Mesenchymal stem cell (in vitro differentiated cells and primary cell): ENCODE data around the gene AKIRIN2.
A peak's percentile ranks its signal among the peaks of the same experiment; 100 is the strongest.
"Not testable (repeated sequence)": the region's sequence is repeated elsewhere in the genome, so short reads cannot be mapped to it uniquely, and the experiment has no call there.

Experiments
- DNase-seq: peaks from one replicate; pipeline ENCODE4 v3.0.0-alpha.2; 2013
- H2AFZ ChIP-seq: one replicate; pipeline ENCODE4 v1.6.1; 2013; ENCODE audit warnings: low read depth, mild to moderate bottlenecking, control low read depth, inconsistent platforms, low read length, moderate library complexity
- H2AK5ac ChIP-seq: 2 replicates; pipeline ENCODE4 v1.6.1; 2013; ENCODE audit warnings: low read length, moderate library complexity, mild to moderate bottlenecking, inconsistent platforms; ENCODE audit not compliant: severe bottlenecking
- H2BK120ac ChIP-seq: one replicate; pipeline ENCODE4 v1.6.1; 2013; ENCODE audit warnings: low read depth, mild to moderate bottlenecking, inconsistent platforms, low read length, moderate library complexity
- H2BK12ac ChIP-seq, 2 experiments: one replicate each; pipeline ENCODE4 v1.6.1; 2013; ENCODE audit warnings: inconsistent platforms in 2 of 2, low read length in 2 of 2, mild to moderate bottlenecking in 2 of 2, moderate library complexity in 2 of 2, control low read depth in 1 of 2
- H2BK15ac ChIP-seq: one replicate; pipeline ENCODE4 v1.6.1; 2013; ENCODE audit warnings: mild to moderate bottlenecking, low read depth, inconsistent platforms; ENCODE audit not compliant: poor library complexity, severe bottlenecking
- H2BK5ac ChIP-seq: 2 replicates; pipeline ENCODE4 v1.6.1; 2013; ENCODE audit warnings: low read depth, mild to moderate bottlenecking, low read length, control low read depth, inconsistent platforms; ENCODE audit not compliant: poor library complexity, severe bottlenecking
- H3K14ac ChIP-seq, 2 experiments: one replicate each; pipeline ENCODE4 v1.6.1; 2013; ENCODE audit warnings: inconsistent platforms in 2 of 2, low read length in 2 of 2, control low read depth in 1 of 2, mild to moderate bottlenecking in 1 of 2, moderate library complexity in 1 of 2
- H3K18ac ChIP-seq, 2 experiments: one replicate each; pipeline ENCODE4 v1.6.1; 2013; ENCODE audit warnings: inconsistent platforms in 2 of 2, low read length in 2 of 2, control low read depth in 1 of 2, low read depth in 1 of 2, mild to moderate bottlenecking in 1 of 2
- H3K23ac ChIP-seq, 2 experiments: one replicate each; pipeline ENCODE4 v1.6.1; 2013; ENCODE audit warnings: inconsistent platforms in 2 of 2, low read length in 2 of 2, mild to moderate bottlenecking in 2 of 2, moderate library complexity in 2 of 2, control low read depth in 1 of 2
- H3K27ac ChIP-seq: 2 replicates; pipeline ENCODE4 v1.5.1; 2013; ENCODE audit warnings: mild to moderate bottlenecking, moderate library complexity, low read length, control low read depth, inconsistent platforms; ENCODE audit not compliant: poor library complexity, severe bottlenecking
- H3K27me3 ChIP-seq, 2 experiments: 2 replicates each; pipeline versions ENCODE4 v1.6.1 to v1.7.0; 2013; ENCODE audit warnings: low read length in 2 of 2, mild to moderate bottlenecking in 2 of 2, moderate library complexity in 2 of 2, control low read depth in 1 of 2, inconsistent platforms in 1 of 2; ENCODE audit not compliant: control insufficient read depth in 1 of 2, insufficient read depth in 1 of 2
- H3K36me3 ChIP-seq, 2 experiments: 2 replicates each; pipeline versions ENCODE4 v1.6.1 to v1.7.0; 2013; ENCODE audit warnings: low read length in 2 of 2, control low read depth in 1 of 2, inconsistent platforms in 1 of 2, low read depth in 1 of 2, mild to moderate bottlenecking in 1 of 2; ENCODE audit not compliant: insufficient read depth in 2 of 2, control insufficient read depth in 1 of 2
- H3K4ac ChIP-seq, 2 experiments: one replicate each; pipeline ENCODE4 v1.6.1; 2013; ENCODE audit warnings: inconsistent platforms in 2 of 2, low read length in 2 of 2, mild to moderate bottlenecking in 2 of 2, moderate library complexity in 2 of 2, control low read depth in 1 of 2, low read depth in 1 of 2
- H3K4me1 ChIP-seq: 2 replicates; pipeline ENCODE4 v1.6.1; 2013; ENCODE audit warnings: low read depth, low read length, control low read depth; ENCODE audit not compliant: control insufficient read depth, insufficient read depth
- H3K4me2 ChIP-seq: 2 replicates; pipeline ENCODE4 v1.6.1; 2013; ENCODE audit warnings: low read length, mild to moderate bottlenecking, inconsistent platforms; ENCODE audit not compliant: poor library complexity, severe bottlenecking
- H3K4me3 ChIP-seq, 2 experiments: 2 replicates each; pipeline versions ENCODE4 v1.5.1 to v1.7.0; 2013; ENCODE audit warnings: low read length in 2 of 2, mild to moderate bottlenecking in 2 of 2, control low read depth in 1 of 2, low read depth in 1 of 2; ENCODE audit not compliant: insufficient read depth in 1 of 2
- H3K79me1 ChIP-seq: replicated peaks from 2 replicates; pipeline ENCODE4 v1.6.1; 2013; ENCODE audit warnings: mild to moderate bottlenecking, control low read depth, low read length, inconsistent platforms; ENCODE audit not compliant: poor library complexity, severe bottlenecking
- H3K9ac ChIP-seq: 2 replicates; pipeline ENCODE4 v1.7.0; 2013; ENCODE audit warnings: mild to moderate bottlenecking, low read length, moderate library complexity
- H3K9me3 ChIP-seq: 2 replicates; pipeline ENCODE4 v1.7.0; 2013; ENCODE audit warnings: mild to moderate bottlenecking, low read length; ENCODE audit not compliant: control insufficient read depth
- H4K8ac ChIP-seq: one replicate; pipeline ENCODE4 v1.6.1; 2013; ENCODE audit warnings: inconsistent platforms, mild to moderate bottlenecking, low read length, moderate library complexity
- H4K91ac ChIP-seq: one replicate; pipeline ENCODE4 v1.6.1; 2013; ENCODE audit warnings: mild to moderate bottlenecking, low read length, inconsistent platforms
- WGBS: methylation state at CpG from one replicate; pipeline ENCODE4 v1.1.7; 2013; ENCODE audit warnings: mixed read lengths; 5-methylcytosine and 5-hydroxymethylcytosine counted together

AKIRIN2 gene

GRCh38 chr6:87705070-87705691, 3.1 kb upstream of the AKIRIN2 start:
- no peak overlapping the region for H3K23ac ChIP-seq
- peak overlapping the region; percentile 87 for H3K27ac ChIP-seq
- no peak overlapping the region for H2AFZ ChIP-seq
- H3K18ac ChIP-seq, result peak overlapping the region in 1 of 2 experiments; percentile 40
- no peak overlapping the region for H3K4ac ChIP-seq
- H3K79me1 ChIP-seq, result no peaks in the 10 kb centered on the region
- H2BK5ac ChIP-seq, result peak overlapping the region; percentile 57
- H3K14ac ChIP-seq, result no peak overlapping the region
- H2BK12ac ChIP-seq, result no peak overlapping the region
- peak; percentile 39 for DNase-seq
- no peak overlapping the region for H2AK5ac ChIP-seq
- H3K4me3 ChIP-seq, result no peak overlapping the region
- H3K4me2 ChIP-seq, result no peak overlapping the region
- 82% methylated on average over 4 of the region's 4 CpGs for WGBS
- H3K4me1 ChIP-seq, result peaks cover 6% of the 10 kb centered on the region
- H3K27me3 ChIP-seq, result no peaks in the 10 kb centered on the region
- H2BK120ac ChIP-seq, result no peak overlapping the region
- no peaks in the 10 kb centered on the region for H3K36me3 ChIP-seq
- H3K9ac ChIP-seq, result no peak overlapping the region
- H3K9me3 ChIP-seq, result no peaks in the 10 kb centered on the region
- H2BK15ac ChIP-seq, result no peak overlapping the region
- H4K8ac ChIP-seq, result no peak overlapping the region
- H4K91ac ChIP-seq, result no peak overlapping the region

- H3K4me3 ChIP-seq, result peak overlapping the region in 1 of 2 experiments; percentile 94
- H4K8ac ChIP-seq, H3K9me3 ChIP-seq, H3K36me3 ChIP-seq, H2BK5ac ChIP-seq, H2BK12ac ChIP-seq, DNase-seq, H2BK15ac ChIP-seq, H3K23ac ChIP-seq, H2BK120ac ChIP-seq, H3K18ac ChIP-seq, H3K14ac ChIP-seq, H2AFZ ChIP-seq, H3K27me3 ChIP-seq, H4K91ac ChIP-seq, H3K4ac ChIP-seq, H2AK5ac ChIP-seq, H3K79me1 ChIP-seq, H3K4me1 ChIP-seq: not testable (repeated sequence)
- peak overlapping the region; percentile 83 for H3K27ac ChIP-seq
- peak overlapping the region; percentile 99 for H3K9ac ChIP-seq
- peak overlapping the region; percentile 77 for H3K4me2 ChIP-seq
- 87% methylated on average over 18 of the region's 19 CpGs for WGBS
Measured at GRCh38 chr6:87703039-87703438, 1.0 kb upstream of the AKIRIN2 start.

GRCh38 chr6:87702589-87702945, 534 bp upstream of the AKIRIN2 start:
- 3% methylated on average over 4 of the region's 7 CpGs for WGBS

DNA sequence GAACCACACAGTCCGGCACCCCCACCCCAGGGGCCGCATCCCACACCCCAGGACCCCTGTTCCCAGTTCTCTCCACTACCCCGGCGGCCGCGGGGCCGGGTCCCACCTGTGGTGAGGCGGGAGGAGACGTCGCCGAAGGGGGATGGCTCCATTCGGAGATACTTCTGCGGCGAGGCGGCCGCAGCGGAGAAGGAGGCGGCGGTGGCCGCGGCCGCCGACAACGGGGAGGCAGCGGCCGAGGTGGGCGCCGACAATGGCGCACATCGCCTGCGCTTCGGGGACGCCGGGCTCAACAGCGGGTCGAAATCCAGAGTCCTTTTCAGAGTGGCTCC, 723 bp downstream of the AKIRIN2 start:
- H2BK15ac ChIP-seq, result peak overlapping the region; percentile 86
- H2BK5ac ChIP-seq, result peak overlapping the region; percentile 71
- no peaks in the 10 kb centered on the region for H3K36me3 ChIP-seq
- H3K4ac ChIP-seq, result peak overlapping the region; percentile 79 to 93
- peak overlapping the region; percentile 77 for H4K91ac ChIP-seq
- H3K18ac ChIP-seq, result peak overlapping the region; percentile 98 to 99
- H4K8ac ChIP-seq, result peak overlapping the region; percentile 58
- H3K4me3 ChIP-seq, result peak overlapping the region; percentile 79 to 94
- H3K9ac ChIP-seq, result peak overlapping the region; percentile 99
- H3K79me1 ChIP-seq, result no peaks in the 10 kb centered on the region
- no peak overlapping the region for H2AK5ac ChIP-seq
- peak overlapping the region; percentile 78 for H3K4me2 ChIP-seq
- H3K27ac ChIP-seq, result peak overlapping the region; percentile 80
- WGBS, result under 1% methylated on average over 34 of the region's 36 CpGs
- H3K9me3 ChIP-seq, result no peaks in the 10 kb centered on the region
- H3K14ac ChIP-seq, result peak overlapping the region; percentile 96 to 99
- no peak for DNase-seq
- peak overlapping the region; percentile 23 for H2AFZ ChIP-seq
- peak overlapping the region; percentile 98 to 99 for H3K23ac ChIP-seq
- peaks cover 6% of the 10 kb centered on the region for H3K4me1 ChIP-seq
- H2BK12ac ChIP-seq, result peak overlapping the region in 1 of 2 experiments; percentile 51
- peak overlapping the region; percentile 95 for H2BK120ac ChIP-seq
- no peaks in the 10 kb centered on the region for H3K27me3 ChIP-seq

More at GRCh38 chr6:87702589-87702945, 534 bp upstream of the AKIRIN2 start:
- Histone ChIP-seq H2BK120ac (no peak overlapping the region), H3K23ac (no peak overlapping the region), H3K9ac (peak overlapping the region; percentile 99), H4K8ac (no peak overlapping the region), H3K27ac (peak overlapping the region; percentile 83), H2BK5ac (no peak overlapping the region), H3K18ac (no peak overlapping the region), H3K36me3 (no peaks in the 10 kb centered on the region), H2BK12ac (no peak overlapping the region), H3K27me3 (no peaks in the 10 kb centered on the region), H3K4ac (no peak overlapping the region), H3K4me1 (peaks cover 6% of the 10 kb centered on the region), H3K14ac (no peak overlapping the region), H3K4me3 (peak overlapping the region in 1 of 2 experiments; percentile 94), H3K4me2 (peak overlapping the region; percentile 77), H4K91ac (no peak overlapping the region), H2BK15ac (no peak overlapping the region), H2AK5ac (no peak overlapping the region), H3K79me1 (no peaks in the 10 kb centered on the region), H3K9me3 (no peaks in the 10 kb centered on the region), H2AFZ (no peak overlapping the region)
- peak; percentile 85 for DNase-seq
